Keratinocyte (primary cell): ENCODE measurements around the gene MICALL2.

ENCODE experiments used
- CTCF ChIP-seq, 3 experiments: IDR thresholded peaks in 1 of 3; conservative IDR thresholded peaks in 1 of 3; optimal IDR thresholded peaks in 1 of 3; 2 replicates in 2 of 3; 3 replicates in 1 of 3; pipeline versions ENCODE3 to v1.5.1; 2011; ENCODE audit warnings: low read length in 3 of 3, mild to moderate bottlenecking in 3 of 3, moderate library complexity in 2 of 3, control low read depth in 1 of 3, inconsistent platforms in 1 of 3; ENCODE audit not compliant: insufficient read depth in 2 of 3; ENCODE audit errors: extremely low read depth in 1 of 3
- EZH2 ChIP-seq: IDR thresholded peaks from one replicate; pipeline ENCODE4 v1.6.1; 2012; ENCODE audit warnings: inconsistent platforms, mild to moderate bottlenecking, low read length, moderate library complexity

- TF ChIP-seq CTCF (optimal IDR thresholded peaks at IDR 0.05 in 1 of 3, IDR thresholded peaks at IDR 0.05 in 1 of 3, conservative IDR thresholded peaks at IDR 0.05 in 1 of 3; ENCODE audit: extremely low read depth in 1 of 3, insufficient read depth in 2 of 3, low read length in 3 of 3) (no peak), EZH2 (no peak)
Measured at GRCh38 chr7:1402110-1402790, 57.0 kb downstream of the MICALL2 start.
